Lung (tissue), 12 donors: ENCODE measurements around the gene FBXL16. TPM values are rescaled to one million over a fixed set of nuclear protein-coding genes. Genes with fewer than 3 reads are reported as not detected.

Source experiments
- ATAC-seq: fragments of 200-7000 bp; cut with Tn5 transposase; one replicate; pipeline ENCODE4 v1.9.1; 2020; ENCODE audit warnings: moderate number of reproducible peaks; ENCODE audit not compliant: insufficient read depth, low FRiP score
- DNase-seq, 3 donors: peaks; one replicate each; pipeline ENCODE4 v3.0.0-alpha.2; 2013 to 2017
- H3K27ac ChIP-seq, 2 donors: one replicate each; pipeline ENCODE4 v1.5.1; 2013; ENCODE audit warnings: mild to moderate bottlenecking in 2 of 2, moderate library complexity in 2 of 2, control low read depth in 1 of 2, inconsistent platforms in 1 of 2, low read depth in 1 of 2, low read length in 1 of 2
- H3K27me3 ChIP-seq, 3 donors: one replicate each; pipeline ENCODE4 v1.5.1; 2013; ENCODE audit warnings: low read length in 2 of 3; ENCODE audit not compliant: control insufficient read depth in 3 of 3, insufficient read depth in 3 of 3
- H3K36me3 ChIP-seq, 4 donors: one replicate each; pipeline ENCODE4 v1.5.1; 2013; ENCODE audit warnings: low read length in 4 of 4, mild to moderate bottlenecking in 1 of 4, moderate library complexity in 1 of 4; ENCODE audit not compliant: control insufficient read depth in 4 of 4, insufficient read depth in 4 of 4
- H3K4me1 ChIP-seq, 5 donors: one replicate each; pipeline ENCODE4 v1.5.1; 2013; ENCODE audit warnings: low read length in 5 of 5, mild to moderate bottlenecking in 2 of 5, moderate library complexity in 1 of 5; ENCODE audit not compliant: control insufficient read depth in 5 of 5, insufficient read depth in 5 of 5
- H3K4me3 ChIP-seq: one replicate; pipeline ENCODE4 v1.5.1; 2013; ENCODE audit warnings: mild to moderate bottlenecking, control low read depth, moderate library complexity
- H3K9ac ChIP-seq, 2 donors: one replicate each; pipeline ENCODE4 v1.5.1; 2013; ENCODE audit warnings: low read length in 2 of 2, control low read depth in 1 of 2; ENCODE audit not compliant: insufficient read depth in 1 of 2
- H3K9me3 ChIP-seq, 4 donors: one replicate each; pipeline ENCODE4 v1.5.1; 2013; ENCODE audit warnings: low read length in 3 of 4, mild to moderate bottlenecking in 1 of 4, moderate library complexity in 1 of 4; ENCODE audit not compliant: control insufficient read depth in 4 of 4, insufficient read depth in 3 of 4
- WGBS, 2 donors: extraction: QIAGEN DNeasy Blood & Tissue Kit; methylation state at CpG; one replicate each; pipeline ENCODE4 v1.1.7; 2013; 5-methylcytosine and 5-hydroxymethylcytosine counted together
- polyA plus RNA-seq, 2 donors: library from polyadenylated mRNA; stranded (reverse); fragments of 200-250 nt; gene quantifications; one replicate each; pipeline ENCODE4 v1.2.1, GENCODE V29; 2013
- total RNA-seq, 2 donors: library from RNA; depleted of rRNA in 1 of 2; stranded (reverse); fragments of >200 nt in 1 of 2; gene quantifications; one replicate each; pipeline ENCODE4 v1.2.1, GENCODE V29; 2014 to 2021
- TF ChIP-seq, protein P1 (sequence below): IDR thresholded peaks from 2 replicates; pipeline ENCODE4 v1.5.1; 2012; ENCODE audit warnings: mild to moderate bottlenecking; ENCODE audit errors: control extremely low read depth, extremely low read depth
- donor health status: control.
- donor health status: control.
- donor health status: Bipolar disorder and iron deficiency.
- donor health status: healthy.
- donor health status: DM: yes; HTN: yes; CAD: no.

Gene FBXL16
- total and polyA plus RNA-seq, 4 donors = 0.14 to 7.4 (median 2.9) TPM

- Histone ChIP-seq H3K4me1 (peaks cover 0 to 3% (median under 1%) of the 10 kb centered on the region in 5 donors), H3K4me3 (no peak overlapping the region), H3K9me3 (no peaks in the 10 kb centered on the region), H3K27ac (no peak overlapping the region), H3K36me3 (peaks cover 5 to 58% (median 13%) of the 10 kb centered on the region in 4 donors), H3K27me3 (no peaks in the 10 kb centered on the region), H3K9ac (no peak overlapping the region)
- DNase-seq (no peak), ATAC-seq (no peak)
- TF ChIP-seq, protein P1, sequence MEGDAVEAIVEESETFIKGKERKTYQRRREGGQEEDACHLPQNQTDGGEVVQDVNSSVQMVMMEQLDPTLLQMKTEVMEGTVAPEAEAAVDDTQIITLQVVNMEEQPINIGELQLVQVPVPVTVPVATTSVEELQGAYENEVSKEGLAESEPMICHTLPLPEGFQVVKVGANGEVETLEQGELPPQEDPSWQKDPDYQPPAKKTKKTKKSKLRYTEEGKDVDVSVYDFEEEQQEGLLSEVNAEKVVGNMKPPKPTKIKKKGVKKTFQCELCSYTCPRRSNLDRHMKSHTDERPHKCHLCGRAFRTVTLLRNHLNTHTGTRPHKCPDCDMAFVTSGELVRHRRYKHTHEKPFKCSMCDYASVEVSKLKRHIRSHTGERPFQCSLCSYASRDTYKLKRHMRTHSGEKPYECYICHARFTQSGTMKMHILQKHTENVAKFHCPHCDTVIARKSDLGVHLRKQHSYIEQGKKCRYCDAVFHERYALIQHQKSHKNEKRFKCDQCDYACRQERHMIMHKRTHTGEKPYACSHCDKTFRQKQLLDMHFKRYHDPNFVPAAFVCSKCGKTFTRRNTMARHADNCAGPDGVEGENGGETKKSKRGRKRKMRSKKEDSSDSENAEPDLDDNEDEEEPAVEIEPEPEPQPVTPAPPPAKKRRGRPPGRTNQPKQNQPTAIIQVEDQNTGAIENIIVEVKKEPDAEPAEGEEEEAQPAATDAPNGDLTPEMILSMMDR = no peak
- WGBS, 2 donors = 85 to 90% methylated on average over 30 to 34 of the region's 34 CpGs
Measured at GRCh38 chr16:733382-734207, 28.0 kb upstream of the FBXL16 start.

DNA sequence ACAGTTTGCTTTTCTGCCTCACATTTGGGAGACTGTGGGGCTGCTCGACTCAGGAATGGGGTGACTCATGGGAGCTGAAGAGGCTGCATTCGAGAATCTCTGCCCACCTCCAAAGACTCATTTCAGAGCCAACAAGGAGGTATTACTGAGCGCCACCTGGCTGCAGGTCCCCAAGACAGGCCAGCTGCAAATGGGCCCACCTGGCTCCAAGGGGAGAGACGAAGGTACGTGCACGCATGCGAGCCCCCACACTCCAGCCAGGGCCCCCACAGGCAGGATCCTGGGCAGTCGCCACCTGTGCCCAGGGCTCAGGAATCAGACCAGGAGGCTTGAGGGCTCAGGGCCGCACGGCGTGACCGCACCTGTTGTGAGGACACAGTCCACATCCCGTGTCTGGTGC lies 27.3 kb upstream of the FBXL16 start:
- H3K4me3 ChIP-seq = no peak overlapping the region
- H3K9ac ChIP-seq = no peak overlapping the region
- 92% methylated on average over 13 of the region's 13 CpGs for WGBS, 2 donors
- no peaks in the 10 kb centered on the region for H3K27me3 ChIP-seq
- DNase-seq (no peak), ATAC-seq (no peak)
- peaks cover 5 to 57% (median 12%) of the 10 kb centered on the region in 4 donors for H3K36me3 ChIP-seq
- H3K9me3 ChIP-seq = no peaks in the 10 kb centered on the region
- peaks cover 0 to 5% (median 3%) of the 10 kb centered on the region in 5 donors for H3K4me1 ChIP-seq
- TF ChIP-seq, protein P1 = no peak
- H3K27ac ChIP-seq = no peak overlapping the region

DNA sequence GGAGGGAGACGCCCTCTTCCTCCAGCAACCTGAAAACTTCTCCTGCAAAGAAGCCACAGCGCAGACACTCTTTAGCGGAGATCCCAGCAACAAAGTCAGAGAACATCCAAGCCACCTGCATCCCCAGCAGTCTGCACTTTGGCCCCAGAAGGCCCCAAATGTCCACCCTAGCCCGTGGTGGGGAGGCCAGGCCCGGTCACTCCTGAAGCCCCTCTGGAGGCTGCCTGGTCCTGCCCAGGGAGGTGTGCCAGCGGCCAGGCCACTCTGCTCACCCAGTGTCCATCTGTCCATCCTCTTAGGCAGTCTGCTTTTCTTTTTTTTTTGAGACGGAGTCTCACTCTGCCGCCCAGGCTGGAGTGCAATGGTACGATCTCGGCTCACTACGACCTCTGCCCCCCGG lies 26.7 kb upstream of the FBXL16 start:
- Histone ChIP-seq H3K27ac (no peak overlapping the region), H3K9ac (no peak overlapping the region), H3K4me1 (peaks cover 0 to 7% (median 3%) of the 10 kb centered on the region in 5 donors), H3K27me3 (peaks cover 0 to 3% (median 2%) of the 10 kb centered on the region in 3 donors), H3K4me3 (no peak overlapping the region), H3K36me3 (peaks cover 5 to 52% (median 11%) of the 10 kb centered on the region in 4 donors), H3K9me3 (no peaks in the 10 kb centered on the region)
- ATAC-seq = no peak
- 94 to 95% methylated on average over 12 of the region's 12 CpGs for WGBS, 2 donors
- DNase-seq = no peak
- TF ChIP-seq, protein P1 = no peak
